T47D (cell line): Measurements from ENCODE around the gene NPR3.

Source experiments
- DNase-seq, 2 experiments: peaks; one replicate each; pipeline versions ENCODE4 v3.0.0 to v3.0.0-alpha.2; 2011 to 2012; ENCODE audit warnings: low read depth in 1 of 2, low spot score in 1 of 2
- JUND ChIP-seq: IDR thresholded peaks from 2 replicates; pipeline ENCODE4 v1.6.1; 2012; ENCODE audit warnings: low read depth
- in situ Hi-C: cut with HindIII; loops from 2 replicates; pipeline ENCODE4 v1.10.0; 2016; ENCODE audit warnings: low sequenced_read_pairs, low pct_unique_long_range_greater_than_20kb

The NPR3 gene

GRCh38 chr5:32745317-32745716, 34.2 kb downstream of the NPR3 start:
- in situ Hi-C loops = no loop called here
- no peak for TF ChIP-seq JUND

GRCh38 chr5:32752411-32752810, 41.3 kb downstream of the NPR3 start:
- in situ Hi-C loops = no loop called here
- no peak for TF ChIP-seq JUND
- DNase-seq = no peak

More at GRCh38 chr5:32745317-32745716, 34.2 kb downstream of the NPR3 start:
- DNase-seq = no peak

- in situ Hi-C loops = no loop called here
- no peak for DNase-seq
- no peak for TF ChIP-seq JUND
Observed at GRCh38 chr5:32753051-32753450, 41.9 kb downstream of the NPR3 start.

GRCh38 chr5:32753765-32754164, 42.6 kb downstream of the NPR3 start:
- in situ Hi-C loops = no loop called here
- no peak for TF ChIP-seq JUND
- peak in 1 of 2 experiments; percentile 31 for DNase-seq

- no peak for TF ChIP-seq JUND
- no peak for DNase-seq
- in situ Hi-C loops = no loop called here
Observed at GRCh38 chr5:32754284-32754683, 43.2 kb downstream of the NPR3 start.

GRCh38 chr5:32760091-32760509, 49.0 kb downstream of the NPR3 start:
- in situ Hi-C loops = no loop called here
- DNase-seq = peak in 1 of 2 experiments; percentile 35
- TF ChIP-seq JUND = no peak

GRCh38 chr5:32765266-32765665, 54.1 kb downstream of the NPR3 start:
- no peak for TF ChIP-seq JUND
- in situ Hi-C loops = no loop called here
- DNase-seq = no peak

- in situ Hi-C loops = no loop called here
- TF ChIP-seq JUND = no peak
- DNase-seq = peak in 1 of 2 experiments; percentile 31
Observed at GRCh38 chr5:32767948-32768467, 56.9 kb downstream of the NPR3 start.

GRCh38 chr5:32769711-32770110, 58.6 kb downstream of the NPR3 start:
- in situ Hi-C loops = no loop called here
- TF ChIP-seq JUND = no peak
- no peak for DNase-seq

- in situ Hi-C loops = no loop called here
- no peak for DNase-seq
- TF ChIP-seq JUND = no peak
Observed at GRCh38 chr5:32770444-32770843, 59.3 kb downstream of the NPR3 start.

GRCh38 chr5:32771037-32771436, 59.9 kb downstream of the NPR3 start:
- no peak for DNase-seq
- TF ChIP-seq JUND = no peak
- in situ Hi-C loops = no loop called here

GRCh38 chr5:32773944-32774343, 62.8 kb downstream of the NPR3 start:
- in situ Hi-C loops = no loop called here
- no peak for DNase-seq
- TF ChIP-seq JUND = no peak

GRCh38 chr5:32776200-32776599, 65.1 kb downstream of the NPR3 start:
- TF ChIP-seq JUND = no peak
- no peak for DNase-seq
- in situ Hi-C loops = no loop called here

GRCh38 chr5:32777222-32777621, 66.1 kb downstream of the NPR3 start:
- in situ Hi-C loops = no loop called here
- DNase-seq = no peak

More at GRCh38 chr5:32777222-32777621, 66.1 kb downstream of the NPR3 start:
- TF ChIP-seq JUND = no peak
